CD8-positive, alpha-beta memory T cell (primary cell): ENCODE data around the gene GTF2F1. TPM values are rescaled to one million over a fixed set of nuclear protein-coding genes. Genes with fewer than 3 reads are reported as not detected.

Experiments used
- CTCF ChIA-PET: fragments of 350-600 bp; sonication (Branson Sonifier 250); formaldehyde crosslinking; loops from one replicate; lab custom pipeline; 2021; ENCODE audit warnings: antibody characterized with exemption; lab: Charles Lee
- POLR2A ChIA-PET: fragments of 350-600 bp; sonication (Branson Sonifier 250); formaldehyde crosslinking; loops from one replicate; lab custom pipeline; 2021; ENCODE audit warnings: antibody characterized with exemption; lab: Charles Lee
- DNase-seq, 5 donors: peaks; one replicate each; pipeline versions ENCODE4 v3.0.0 to v3.0.0-alpha.2; 2020 to 2022; ENCODE audit warnings: mixed read lengths in 1 of 5
- H3K27ac ChIP-seq: one replicate; pipeline ENCODE4 v1.7.0; 2013; ENCODE audit warnings: low read depth, mild to moderate bottlenecking, low read length, moderate library complexity
- H3K27me3 ChIP-seq: 2 replicates; pipeline ENCODE4 v1.7.0; 2013; ENCODE audit warnings: low read length, mild to moderate bottlenecking; ENCODE audit not compliant: insufficient read depth, poor library complexity, severe bottlenecking
- H3K36me3 ChIP-seq: 2 replicates; pipeline ENCODE4 v1.7.0; 2013; ENCODE audit warnings: mild to moderate bottlenecking, low read length, moderate library complexity; ENCODE audit not compliant: insufficient read depth
- H3K4me1 ChIP-seq: 2 replicates; pipeline ENCODE4 v1.7.0; 2013; ENCODE audit warnings: mild to moderate bottlenecking, low read length, moderate library complexity; ENCODE audit not compliant: insufficient read depth
- H3K4me3 ChIP-seq: 2 replicates; pipeline ENCODE4 v1.7.0; 2013; ENCODE audit warnings: mild to moderate bottlenecking, low read length
- H3K9me3 ChIP-seq: 2 replicates; pipeline ENCODE4 v1.7.0; 2013; ENCODE audit warnings: mild to moderate bottlenecking, low read length
- H3K27ac Mint-ChIP-seq, 8 donors: one replicate each; pipeline ENCODE4 v1.8.0; 2020 to 2021; ENCODE audit warnings: mixed read lengths in 8 of 8, mild to moderate bottlenecking in 6 of 8, inconsistent platforms in 3 of 8, moderate library complexity in 3 of 8
- H3K27me3 Mint-ChIP-seq, 2 donors: one replicate each; pipeline ENCODE4 v1.8.0; 2020 to 2021; ENCODE audit warnings: mixed read lengths in 2 of 2, mild to moderate bottlenecking in 1 of 2, moderate library complexity in 1 of 2
- H3K36me3 Mint-ChIP-seq, 3 donors: one replicate each; pipeline ENCODE4 v1.8.0; 2020 to 2021; ENCODE audit warnings: mixed read lengths in 3 of 3, inconsistent platforms in 1 of 3, mild to moderate bottlenecking in 1 of 3
- H3K4me1 Mint-ChIP-seq, 3 donors: one replicate each; pipeline ENCODE4 v1.8.0; 2020 to 2021; ENCODE audit warnings: mixed read lengths in 3 of 3, inconsistent platforms in 1 of 3, mild to moderate bottlenecking in 1 of 3
- H3K4me3 Mint-ChIP-seq, 7 donors: one replicate each; pipeline ENCODE4 v1.8.0; 2020 to 2021; ENCODE audit warnings: mixed read lengths in 7 of 7, mild to moderate bottlenecking in 6 of 7, moderate library complexity in 4 of 7, inconsistent platforms in 2 of 7
- H3K9me3 Mint-ChIP-seq, 5 donors: one replicate each; pipeline ENCODE4 v1.8.0; 2020 to 2022; ENCODE audit warnings: mixed read lengths in 5 of 5, mild to moderate bottlenecking in 3 of 5, moderate library complexity in 2 of 5, inconsistent platforms in 1 of 5
- polyA plus RNA-seq: library from polyadenylated mRNA; unstranded; fragments of 300-500 nt; fragmentation: Illumina TruSeq; gene quantifications from one replicate; pipeline ENCODE4 v1.2.3, GENCODE V29; 2021
- total RNA-seq, 2 experiments: library from RNA; stranded (reverse); gene quantifications; one replicate each; pipeline ENCODE4 v1.2.3, GENCODE V29; 2021

Gene GTF2F1
- total and polyA plus RNA-seq, 3 experiments from 2014 or later, result 25.2 to 66.2 (median 63.3) TPM

DNA sequence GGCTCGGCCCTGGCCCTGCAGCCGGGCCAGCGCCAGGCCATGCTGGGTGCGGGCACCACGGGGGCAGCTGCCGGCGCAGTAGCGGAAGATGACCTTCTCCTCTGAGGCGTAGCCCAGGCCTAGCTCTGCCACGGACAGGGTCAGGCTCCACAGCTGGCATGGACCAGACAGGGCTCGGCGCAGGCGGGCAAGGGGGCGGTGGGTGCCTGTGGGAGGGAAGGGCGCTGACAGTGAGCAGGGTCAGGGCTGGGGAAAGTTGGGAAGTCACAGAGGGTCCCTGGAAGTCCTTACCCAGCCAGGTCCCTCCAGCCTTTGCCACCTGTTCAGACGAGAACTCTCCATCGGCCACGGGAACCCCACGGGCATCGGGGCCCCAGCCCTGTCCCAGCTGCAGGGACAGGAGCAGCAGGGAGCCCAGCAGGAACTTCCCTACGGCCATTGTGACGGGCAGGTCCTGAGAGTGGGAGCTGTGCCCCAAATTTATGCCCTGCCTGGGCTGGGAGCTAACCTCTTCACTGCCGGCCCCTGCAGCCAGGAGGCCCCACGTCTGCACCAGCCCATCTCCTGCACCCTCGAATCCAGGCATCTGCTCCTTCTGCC is 17.5 kb downstream of the GTF2F1 start, which contains the start of gene PSPN:
TSS of gene PSPN (minus strand) at position 523 of the 600 bp plus-strand sequence. CDS start at position 439, 84 bp downstream.
- Mint-ChIP-seq H3K4me1 (peaks cover 8 to 13% (median 10%) of the 10 kb centered on the region in 3 donors), H3K27me3 (no peaks in the 10 kb centered on the region), H3K9me3 (no peaks in the 10 kb centered on the region), H3K36me3 (peaks cover 4 to 29% (median 7%) of the 10 kb centered on the region in 3 donors), H3K27ac (peak within 1 kb of the TSS in 2 of 8 donors; percentile 29 to 82), H3K4me3 (peak within 1 kb of the TSS in 1 of 7 donors; percentile 70)
- no peaks in the 10 kb centered on the region for H3K9me3 ChIP-seq
- ChIA-PET CTCF (no interaction called here), POLR2A (no interaction called here)
- H3K27ac ChIP-seq, result no peak within 1 kb of the TSS
- H3K4me3 ChIP-seq, result no peak within 1 kb of the TSS
- peaks cover 14% of the 10 kb centered on the region for H3K4me1 ChIP-seq
- H3K27me3 ChIP-seq, result no peaks in the 10 kb centered on the region
- DNase-seq, result no peak
- H3K36me3 ChIP-seq, result peaks cover 10% of the 10 kb centered on the region

DNA sequence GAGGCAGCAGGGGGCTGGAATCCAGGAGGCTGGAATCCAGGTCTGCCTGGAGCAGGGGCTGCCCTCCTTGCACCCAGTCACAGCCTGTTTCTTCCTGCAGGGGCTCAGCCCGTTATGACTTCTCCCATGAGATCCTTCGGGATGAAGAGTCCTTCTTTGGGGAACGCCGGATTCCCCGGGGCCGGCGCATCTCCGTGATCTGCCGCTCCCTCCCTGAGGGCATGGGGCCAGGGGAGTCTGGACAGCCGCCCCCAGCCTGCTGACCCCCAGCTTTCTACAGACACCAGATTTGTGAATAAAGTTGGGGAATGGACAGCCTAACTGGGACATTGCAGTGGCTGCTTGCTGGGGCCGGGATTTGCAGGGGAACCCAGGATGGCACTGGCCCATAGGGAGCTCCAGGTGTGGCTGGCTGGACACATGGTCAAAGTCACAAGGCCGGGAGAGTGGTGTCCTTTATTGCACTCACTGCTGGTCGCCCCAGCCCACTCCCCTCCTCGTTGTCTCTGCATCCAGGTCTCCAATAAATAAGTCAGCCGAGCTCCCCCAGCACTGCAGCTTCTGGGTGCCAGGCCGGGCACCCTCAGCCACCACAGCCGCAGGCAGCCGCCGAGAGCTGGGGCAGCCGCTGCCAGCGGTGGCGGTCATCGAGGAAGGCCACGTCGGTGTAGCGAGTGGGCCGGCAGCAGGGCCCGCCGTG is 18.1 kb downstream of the GTF2F1 start:
- peak overlapping the region in 1 of 7 donors; percentile 70 for H3K4me3 Mint-ChIP-seq
- POLR2A ChIA-PET, result no interaction called here

GRCh38 chr19:6374161-6374709 is 18.7 kb downstream of the GTF2F1 start:
- Mint-ChIP-seq H3K4me1 (peaks cover 9 to 17% (median 10%) of the 10 kb centered on the region in 3 donors), H3K9me3 (no peaks in the 10 kb centered on the region), H3K27ac (peak overlapping the region in 2 of 8 donors; percentile 80 to 82), H3K4me3 (peak overlapping the region in 2 of 7 donors; percentile 17 to 96), H3K36me3 (peaks cover 0 to 21% (median 1%) of the 10 kb centered on the region in 3 donors), H3K27me3 (no peaks in the 10 kb centered on the region)
- ChIA-PET CTCF (no interaction called here), POLR2A (interaction anchor here (0.6 to 2.3 kb wide), 3 partner anchors 13 to 51 kb away, joined by 3 to 14 read pairs (median 13); partner anchors contain the start of genes CLPP, GTF2F1 and KHSRP)
- H3K27ac ChIP-seq, result peak overlapping the region; percentile 38
- no peak overlapping the region for H3K4me3 ChIP-seq
- no peaks in the 10 kb centered on the region for H3K9me3 ChIP-seq
- H3K36me3 ChIP-seq, result no peaks in the 10 kb centered on the region
- peaks cover 14% of the 10 kb centered on the region for H3K4me1 ChIP-seq
- DNase-seq, result no peak
- no peaks in the 10 kb centered on the region for H3K27me3 ChIP-seq

More for the DNA sequence above, 18.1 kb downstream of the GTF2F1 start:
- Histone ChIP-seq H3K36me3 (peaks cover 4% of the 10 kb centered on the region), H3K9me3 (no peaks in the 10 kb centered on the region), H3K27ac (no peak overlapping the region), H3K4me3 (no peak overlapping the region), H3K4me1 (peaks cover 14% of the 10 kb centered on the region), H3K27me3 (no peaks in the 10 kb centered on the region)
- CTCF ChIA-PET, result no interaction called here
- no peak for DNase-seq
- Mint-ChIP-seq H3K36me3 (peaks cover 3 to 23% (median 3%) of the 10 kb centered on the region in 3 donors), H3K27ac (peak overlapping the region in 1 of 8 donors; percentile 80), H3K4me1 (peaks cover 8 to 14% (median 10%) of the 10 kb centered on the region in 3 donors), H3K27me3 (no peaks in the 10 kb centered on the region), H3K9me3 (no peaks in the 10 kb centered on the region)

DNA sequence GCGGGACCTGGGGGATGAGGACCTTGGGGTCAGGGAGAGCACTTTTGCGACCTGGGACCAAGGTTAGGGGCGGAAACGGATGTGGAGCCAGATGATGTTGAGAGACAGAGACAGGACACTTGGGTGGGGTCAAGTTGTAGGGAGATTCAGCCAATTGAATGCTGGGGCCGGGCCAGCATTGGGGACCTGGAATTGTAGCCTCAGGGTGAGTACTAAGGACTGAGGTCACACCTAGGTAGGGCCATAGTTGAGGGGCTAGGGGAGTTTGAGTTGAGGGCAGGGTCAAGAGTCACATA is 19.2 kb downstream of the GTF2F1 start:
- Mint-ChIP-seq H3K27me3 (no peaks in the 10 kb centered on the region), H3K36me3 (peaks cover 0 to 22% (median 1%) of the 10 kb centered on the region in 3 donors), H3K4me3 (peak overlapping the region; percentile 82 to 96 (median 91)), H3K4me1 (peaks cover 9 to 17% (median 10%) of the 10 kb centered on the region in 3 donors), H3K9me3 (no peaks in the 10 kb centered on the region), H3K27ac (peak overlapping the region in 7 of 8 donors; percentile 47 to 95 (median 84))
- Histone ChIP-seq H3K36me3 (peaks cover 1% of the 10 kb centered on the region), H3K27me3 (no peaks in the 10 kb centered on the region), H3K4me1 (peaks cover 14% of the 10 kb centered on the region), H3K9me3 (no peaks in the 10 kb centered on the region), H3K27ac (peak overlapping the region; percentile 38), H3K4me3 (peak overlapping the region; percentile 51)
- ChIA-PET CTCF (no interaction called here), POLR2A (interaction anchor here (0.6 to 2.3 kb wide), 4 partner anchors 13 to 51 kb away, joined by 3 to 14 read pairs (median 8); partner anchors contain the start of genes CLPP, GTF2F1 and KHSRP)
- no peak for DNase-seq

- DNase-seq, result peak; percentile 94 to 99 (median 95)
- peaks cover 9 to 17% (median 10%) of the 10 kb centered on the region in 3 donors for H3K4me1 Mint-ChIP-seq
- H3K9me3 ChIP-seq, result no peaks in the 10 kb centered on the region
- H3K4me3 ChIP-seq, result peak overlapping the region; percentile 75
- peaks cover 0 to 21% (median under 1%) of the 10 kb centered on the region in 3 donors for H3K36me3 Mint-ChIP-seq
- no peaks in the 10 kb centered on the region for H3K9me3 Mint-ChIP-seq
- peaks cover 6% of the 10 kb centered on the region for H3K36me3 ChIP-seq
- H3K27me3 ChIP-seq, result no peaks in the 10 kb centered on the region
- H3K4me1 ChIP-seq, result peaks cover 14% of the 10 kb centered on the region
- ChIA-PET CTCF (interaction anchor here (0.9 to 1.8 kb wide), 4 partner anchors 10 to 1165 kb away, joined by 3 to 13 read pairs (median 7); partner anchors contain the start of gene CLPP), POLR2A (interaction anchor here (0.6 to 2.3 kb wide), 8 partner anchors 10 to 399 kb away, joined by 3 to 22 read pairs (median 6); partner anchors contain the start of genes CLPP, DENND1C, GTF2F1 and KHSRP)
- peak overlapping the region; percentile 82 to 96 (median 91) for H3K4me3 Mint-ChIP-seq
- no peaks in the 10 kb centered on the region for H3K27me3 Mint-ChIP-seq
- peak overlapping the region; percentile 82 to 97 (median 92) for H3K27ac Mint-ChIP-seq
- peak overlapping the region; percentile 88 for H3K27ac ChIP-seq
These were observed 19.7 kb downstream of the GTF2F1 start for GRCh38 chr19:6373096-6373812.

DNA sequence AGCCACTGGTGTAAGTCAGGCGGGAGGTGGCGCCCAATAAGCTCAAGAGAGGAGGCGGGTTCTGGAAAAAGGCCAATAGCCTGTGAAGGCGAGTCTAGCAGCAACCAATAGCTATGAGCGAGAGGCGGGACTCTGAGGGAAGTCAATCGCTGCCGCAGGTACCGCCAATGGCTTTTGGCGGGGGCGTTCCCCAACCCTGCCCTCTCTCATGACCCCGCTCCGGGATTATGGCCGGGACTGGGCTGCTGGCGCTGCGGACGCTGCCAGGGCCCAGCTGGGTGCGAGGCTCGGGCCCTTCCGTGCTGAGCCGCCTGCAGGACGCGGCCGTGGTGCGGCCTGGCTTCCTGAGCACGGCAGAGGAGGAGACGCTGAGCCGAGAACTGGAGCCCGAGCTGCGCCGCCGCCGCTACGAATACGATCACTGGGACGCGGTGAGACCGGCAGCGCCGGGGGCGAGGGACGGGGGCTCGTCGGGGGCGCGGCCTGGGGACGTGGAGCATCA is 20.3 kb downstream of the GTF2F1 start, which contains the start of gene ALKBH7:
TSS of gene ALKBH7 (plus strand) at position 201 of the 502 bp plus-strand sequence. CDS start at position 228, 27 bp downstream.
- H3K36me3 Mint-ChIP-seq, result peaks cover 0 to 23% (median 3%) of the 10 kb centered on the region in 3 donors
- ChIA-PET CTCF (interaction anchor here (0.9 to 1.8 kb wide), 4 partner anchors 10 to 1166 kb away, joined by 3 to 13 read pairs (median 7); partner anchors contain the start of gene CLPP), POLR2A (interaction anchor here (0.6 to 2.3 kb wide), 9 partner anchors 9 to 468 kb away, joined by 4 to 22 read pairs (median 5); partner anchors contain the start of genes CLPP, DENND1C, GTF2F1 and KHSRP)
- Histone ChIP-seq H3K9me3 (no peaks in the 10 kb centered on the region), H3K36me3 (peaks cover 13% of the 10 kb centered on the region), H3K27me3 (no peaks in the 10 kb centered on the region), H3K4me1 (peaks cover 14% of the 10 kb centered on the region), H3K4me3 (peak within 1 kb of the TSS; percentile 75), H3K27ac (peak within 1 kb of the TSS; percentile 88)
- no peaks in the 10 kb centered on the region for H3K27me3 Mint-ChIP-seq
- peaks cover 9 to 17% (median 10%) of the 10 kb centered on the region in 3 donors for H3K4me1 Mint-ChIP-seq
- H3K27ac Mint-ChIP-seq, result peak within 1 kb of the TSS; percentile 82 to 97 (median 92)
- peak within 1 kb of the TSS; percentile 82 to 96 (median 91) for H3K4me3 Mint-ChIP-seq
- peak; percentile 93 to 99 (median 98) for DNase-seq
- no peaks in the 10 kb centered on the region for H3K9me3 Mint-ChIP-seq

DNA sequence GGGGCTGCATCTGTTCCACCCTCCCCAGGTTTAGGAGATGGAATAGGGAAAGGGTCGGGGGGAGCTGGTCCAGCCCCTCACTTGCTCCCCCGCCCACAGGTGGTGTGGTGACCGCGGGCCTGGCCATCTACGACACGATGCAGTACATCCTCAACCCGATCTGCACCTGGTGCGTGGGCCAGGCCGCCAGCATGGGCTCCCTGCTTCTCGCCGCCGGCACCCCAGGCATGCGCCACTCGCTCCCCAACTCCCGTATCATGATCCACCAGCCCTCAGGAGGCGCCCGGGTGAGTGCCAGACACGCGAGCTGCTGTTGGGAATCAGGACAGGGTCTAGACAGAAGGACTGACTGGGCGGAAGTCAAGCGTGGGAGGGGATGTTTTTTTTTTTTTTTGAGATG is 28.6 kb downstream of the GTF2F1 start:
- CTCF ChIA-PET, result no interaction called here
- H3K4me3 Mint-ChIP-seq, result peak overlapping the region in 2 of 7 donors; percentile 43 to 51
- no peak overlapping the region for H3K27ac ChIP-seq
- H3K27ac Mint-ChIP-seq, result peak overlapping the region in 1 of 8 donors; percentile 54
- peaks cover 39% of the 10 kb centered on the region for H3K36me3 ChIP-seq
- no peaks in the 10 kb centered on the region for H3K9me3 ChIP-seq
- H3K27me3 ChIP-seq, result no peaks in the 10 kb centered on the region
- H3K4me3 ChIP-seq, result no peak overlapping the region
- H3K27me3 Mint-ChIP-seq, result no peaks in the 10 kb centered on the region
- H3K9me3 Mint-ChIP-seq, result no peaks in the 10 kb centered on the region
- H3K4me1 Mint-ChIP-seq, result peaks cover 17 to 28% (median 18%) of the 10 kb centered on the region in 3 donors
- H3K36me3 Mint-ChIP-seq, result peaks cover 0 to 62% (median 3%) of the 10 kb centered on the region in 3 donors
- DNase-seq, result peak in 1 of 5 donors; percentile 45
- POLR2A ChIA-PET, result interaction anchor here (1.6 kb wide), 1 partner anchor 8 kb away, joined by 8 read pairs; the partner anchor contains the start of gene ALKBH7
- peaks cover 16% of the 10 kb centered on the region for H3K4me1 ChIP-seq
